ENCODE results near the gene RBMS1.

The RBMS1 gene

GRCh38 chr2:160333324-160334027, 160.1 kb downstream of the RBMS1 start:
- Histone ChIP-seq H3K27me3 (ENCODE audit: control insufficient read depth in 1 of 2, insufficient read depth in 2 of 2, low read length in 2 of 2) (no peaks in the 10 kb centered on the region), H3K9ac (ENCODE audit: low read length in 2 of 2) (no peak overlapping the region), H3K36me3 (ENCODE audit: control insufficient read depth in 2 of 2, insufficient read depth in 2 of 2, low read length in 2 of 2) (no peaks in the 10 kb centered on the region), H3K4me3 (ENCODE audit: low read length in 2 of 2) (no peak overlapping the region), H3K27ac (ENCODE audit: low read length) (no peak overlapping the region), H3K9me3 (ENCODE audit: control insufficient read depth in 2 of 2, low read length in 2 of 2) (no peaks in the 10 kb centered on the region), H3K4me1 (ENCODE audit: control insufficient read depth, insufficient read depth, low read length) (peaks cover 24% of the 10 kb centered on the region)

DNA sequence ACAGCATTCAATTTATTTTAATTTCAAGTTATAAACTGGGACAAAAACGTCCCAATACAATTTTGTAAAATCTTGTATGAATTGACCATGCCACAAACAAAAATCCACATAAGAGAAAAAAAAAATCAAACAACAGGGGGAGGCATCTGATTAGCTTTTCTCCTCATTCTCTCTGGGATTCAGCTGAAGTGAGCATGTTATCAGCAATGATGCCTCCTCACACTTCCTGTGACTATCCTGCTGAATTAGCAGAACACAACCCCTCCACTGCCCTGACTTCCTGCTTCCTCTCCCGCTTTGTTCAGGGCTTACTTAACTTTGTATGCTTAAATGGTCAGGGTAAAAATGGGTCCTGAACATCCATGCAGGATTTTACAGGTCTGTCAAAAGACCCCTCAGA, 161.3 kb downstream of the RBMS1 start:
- no peaks in the 10 kb centered on the region for H3K9me3 ChIP-seq (ENCODE audit: control insufficient read depth in 2 of 2, low read length in 2 of 2)
- H3K4me1 ChIP-seq (ENCODE audit: control insufficient read depth, insufficient read depth, low read length): peaks cover 22% of the 10 kb centered on the region
- no peaks in the 10 kb centered on the region for H3K36me3 ChIP-seq (ENCODE audit: control insufficient read depth in 2 of 2, insufficient read depth in 2 of 2, low read length in 2 of 2)
- no peak overlapping the region for H3K9ac ChIP-seq (ENCODE audit: low read length in 2 of 2)
- no peak overlapping the region for H3K4me3 ChIP-seq (ENCODE audit: low read length in 2 of 2)
- no peak overlapping the region for H3K27ac ChIP-seq (ENCODE audit: low read length)
- no peaks in the 10 kb centered on the region for H3K27me3 ChIP-seq (ENCODE audit: control insufficient read depth in 1 of 2, insufficient read depth in 2 of 2, low read length in 2 of 2)

- Histone ChIP-seq H3K9ac (ENCODE audit: low read length in 2 of 2) (no peak overlapping the region), H3K9me3 (ENCODE audit: control insufficient read depth in 2 of 2, low read length in 2 of 2) (no peaks in the 10 kb centered on the region), H3K36me3 (ENCODE audit: control insufficient read depth in 2 of 2, insufficient read depth in 2 of 2, low read length in 2 of 2) (no peaks in the 10 kb centered on the region), H3K4me3 (ENCODE audit: low read length in 2 of 2) (no peak overlapping the region), H3K4me1 (ENCODE audit: control insufficient read depth, insufficient read depth, low read length) (peaks cover 22% of the 10 kb centered on the region), H3K27me3 (ENCODE audit: control insufficient read depth in 1 of 2, insufficient read depth in 2 of 2, low read length in 2 of 2) (no peaks in the 10 kb centered on the region), H3K27ac (ENCODE audit: low read length) (no peak overlapping the region)
These were observed 162.2 kb downstream of the RBMS1 start for GRCh38 chr2:160331258-160332025.

GRCh38 chr2:160328811-160329527, 164.6 kb downstream of the RBMS1 start:
- Histone ChIP-seq H3K4me3 (ENCODE audit: low read length in 2 of 2) (no peak overlapping the region), H3K27me3 (ENCODE audit: control insufficient read depth in 1 of 2, insufficient read depth in 2 of 2, low read length in 2 of 2) (no peaks in the 10 kb centered on the region), H3K27ac (ENCODE audit: low read length) (no peak overlapping the region), H3K4me1 (ENCODE audit: control insufficient read depth, insufficient read depth, low read length) (peaks cover 26% of the 10 kb centered on the region), H3K9ac (ENCODE audit: low read length in 2 of 2) (peak overlapping the region in 1 of 2 donors; percentile 14), H3K36me3 (ENCODE audit: control insufficient read depth in 2 of 2, insufficient read depth in 2 of 2, low read length in 2 of 2) (no peaks in the 10 kb centered on the region), H3K9me3 (ENCODE audit: control insufficient read depth in 2 of 2, low read length in 2 of 2) (no peaks in the 10 kb centered on the region)

GRCh38 chr2:160326786-160327185, 166.8 kb downstream of the RBMS1 start:
- no peaks in the 10 kb centered on the region for H3K27me3 ChIP-seq (ENCODE audit: control insufficient read depth in 1 of 2, insufficient read depth in 2 of 2, low read length in 2 of 2)
- H3K36me3 ChIP-seq (ENCODE audit: control insufficient read depth in 2 of 2, insufficient read depth in 2 of 2, low read length in 2 of 2): no peaks in the 10 kb centered on the region
- peaks cover 27% of the 10 kb centered on the region for H3K4me1 ChIP-seq (ENCODE audit: control insufficient read depth, insufficient read depth, low read length)
- no peak overlapping the region for H3K9ac ChIP-seq (ENCODE audit: low read length in 2 of 2)
- no peaks in the 10 kb centered on the region for H3K9me3 ChIP-seq (ENCODE audit: control insufficient read depth in 2 of 2, low read length in 2 of 2)
- no peak overlapping the region for H3K27ac ChIP-seq (ENCODE audit: low read length)
- no peak overlapping the region for H3K4me3 ChIP-seq (ENCODE audit: low read length in 2 of 2)

GRCh38 chr2:160325418-160325817, 168.2 kb downstream of the RBMS1 start:
- Histone ChIP-seq H3K4me3 (ENCODE audit: low read length in 2 of 2) (no peak overlapping the region), H3K36me3 (ENCODE audit: control insufficient read depth in 2 of 2, insufficient read depth in 2 of 2, low read length in 2 of 2) (no peaks in the 10 kb centered on the region), H3K27me3 (ENCODE audit: control insufficient read depth in 1 of 2, insufficient read depth in 2 of 2, low read length in 2 of 2) (no peaks in the 10 kb centered on the region), H3K27ac (ENCODE audit: low read length) (no peak overlapping the region), H3K9ac (ENCODE audit: low read length in 2 of 2) (no peak overlapping the region), H3K9me3 (ENCODE audit: control insufficient read depth in 2 of 2, low read length in 2 of 2) (no peaks in the 10 kb centered on the region), H3K4me1 (ENCODE audit: control insufficient read depth, insufficient read depth, low read length) (peaks cover 21% of the 10 kb centered on the region)

GRCh38 chr2:160324917-160325316, 168.7 kb downstream of the RBMS1 start:
- H3K9ac ChIP-seq (ENCODE audit: low read length in 2 of 2): no peak overlapping the region
- H3K36me3 ChIP-seq (ENCODE audit: control insufficient read depth in 2 of 2, insufficient read depth in 2 of 2, low read length in 2 of 2): no peaks in the 10 kb centered on the region
- peaks cover 21% of the 10 kb centered on the region for H3K4me1 ChIP-seq (ENCODE audit: control insufficient read depth, insufficient read depth, low read length)
- H3K4me3 ChIP-seq (ENCODE audit: low read length in 2 of 2): no peak overlapping the region
- H3K9me3 ChIP-seq (ENCODE audit: control insufficient read depth in 2 of 2, low read length in 2 of 2): no peaks in the 10 kb centered on the region
- H3K27me3 ChIP-seq (ENCODE audit: control insufficient read depth in 1 of 2, insufficient read depth in 2 of 2, low read length in 2 of 2): no peaks in the 10 kb centered on the region
- no peak overlapping the region for H3K27ac ChIP-seq (ENCODE audit: low read length)

- Histone ChIP-seq H3K4me1 (ENCODE audit: control insufficient read depth, insufficient read depth, low read length) (peaks cover 19% of the 10 kb centered on the region), H3K9ac (ENCODE audit: low read length in 2 of 2) (no peak overlapping the region), H3K4me3 (ENCODE audit: low read length in 2 of 2) (no peak overlapping the region), H3K27ac (ENCODE audit: low read length) (no peak overlapping the region), H3K9me3 (ENCODE audit: control insufficient read depth in 2 of 2, low read length in 2 of 2) (no peaks in the 10 kb centered on the region), H3K27me3 (ENCODE audit: control insufficient read depth in 1 of 2, insufficient read depth in 2 of 2, low read length in 2 of 2) (no peaks in the 10 kb centered on the region), H3K36me3 (ENCODE audit: control insufficient read depth in 2 of 2, insufficient read depth in 2 of 2, low read length in 2 of 2) (no peaks in the 10 kb centered on the region)
These were observed 169.3 kb downstream of the RBMS1 start for GRCh38 chr2:160324161-160324800.

- H3K27me3 ChIP-seq (ENCODE audit: control insufficient read depth in 1 of 2, insufficient read depth in 2 of 2, low read length in 2 of 2): no peaks in the 10 kb centered on the region
- no peak overlapping the region for H3K4me3 ChIP-seq (ENCODE audit: low read length in 2 of 2)
- peaks cover 15% of the 10 kb centered on the region for H3K4me1 ChIP-seq (ENCODE audit: control insufficient read depth, insufficient read depth, low read length)
- no peaks in the 10 kb centered on the region for H3K9me3 ChIP-seq (ENCODE audit: control insufficient read depth in 2 of 2, low read length in 2 of 2)
- no peak overlapping the region for H3K27ac ChIP-seq (ENCODE audit: low read length)
- no peak overlapping the region for H3K9ac ChIP-seq (ENCODE audit: low read length in 2 of 2)
- no peaks in the 10 kb centered on the region for H3K36me3 ChIP-seq (ENCODE audit: control insufficient read depth in 2 of 2, insufficient read depth in 2 of 2, low read length in 2 of 2)
These were observed 171.3 kb downstream of the RBMS1 start for GRCh38 chr2:160322320-160322719.

DNA sequence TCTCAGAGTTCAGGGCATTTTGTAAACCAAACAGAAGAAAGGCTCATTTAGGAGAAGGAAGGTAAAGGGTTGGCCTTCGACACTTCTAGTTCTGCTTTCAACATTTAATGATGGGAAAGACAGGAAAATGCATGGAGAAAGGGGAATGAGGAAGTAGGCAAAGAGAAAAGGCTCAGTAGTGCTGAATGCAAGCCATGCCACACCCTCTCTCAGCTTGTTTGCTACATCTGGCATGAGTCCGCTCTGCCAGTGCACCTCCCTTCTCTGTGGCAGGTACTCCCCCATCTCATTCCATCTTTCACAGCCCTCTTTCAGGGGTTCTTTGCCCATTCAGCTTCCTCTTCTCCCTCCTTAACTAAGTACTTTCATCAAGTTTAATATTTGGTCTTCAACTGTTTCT, 172.6 kb downstream of the RBMS1 start:
- Histone ChIP-seq H3K9ac (ENCODE audit: low read length in 2 of 2) (no peak overlapping the region), H3K4me3 (ENCODE audit: low read length in 2 of 2) (no peak overlapping the region), H3K27ac (ENCODE audit: low read length) (no peak overlapping the region), H3K9me3 (ENCODE audit: control insufficient read depth in 2 of 2, low read length in 2 of 2) (no peaks in the 10 kb centered on the region), H3K36me3 (ENCODE audit: control insufficient read depth in 2 of 2, insufficient read depth in 2 of 2, low read length in 2 of 2) (no peaks in the 10 kb centered on the region), H3K4me1 (ENCODE audit: control insufficient read depth, insufficient read depth, low read length) (peaks cover 19% of the 10 kb centered on the region), H3K27me3 (ENCODE audit: control insufficient read depth in 1 of 2, insufficient read depth in 2 of 2, low read length in 2 of 2) (no peaks in the 10 kb centered on the region)
